ENCODE measurements around the gene CDCP1.

DNA sequence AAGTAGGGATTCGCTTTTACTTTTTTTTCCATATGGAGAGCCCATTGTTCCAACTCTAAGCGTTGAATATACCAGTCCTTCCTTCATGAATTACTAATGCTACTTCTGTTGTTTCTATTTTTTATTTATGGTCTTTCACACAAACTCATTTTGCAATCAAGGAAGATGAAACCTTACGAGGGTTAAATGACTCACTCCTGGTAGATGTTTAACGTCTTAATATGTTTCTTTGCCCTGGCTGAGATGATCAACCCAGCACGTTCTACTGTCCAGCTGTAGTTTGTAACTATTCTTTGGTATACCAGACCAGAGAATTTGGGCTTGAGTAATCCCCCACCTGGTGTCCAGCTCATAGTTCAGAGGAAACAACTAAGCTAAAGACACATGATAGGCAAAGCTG lies 23.1 kb downstream of the CDCP1 start:
- TF ChIP-seq, protein P1, sequence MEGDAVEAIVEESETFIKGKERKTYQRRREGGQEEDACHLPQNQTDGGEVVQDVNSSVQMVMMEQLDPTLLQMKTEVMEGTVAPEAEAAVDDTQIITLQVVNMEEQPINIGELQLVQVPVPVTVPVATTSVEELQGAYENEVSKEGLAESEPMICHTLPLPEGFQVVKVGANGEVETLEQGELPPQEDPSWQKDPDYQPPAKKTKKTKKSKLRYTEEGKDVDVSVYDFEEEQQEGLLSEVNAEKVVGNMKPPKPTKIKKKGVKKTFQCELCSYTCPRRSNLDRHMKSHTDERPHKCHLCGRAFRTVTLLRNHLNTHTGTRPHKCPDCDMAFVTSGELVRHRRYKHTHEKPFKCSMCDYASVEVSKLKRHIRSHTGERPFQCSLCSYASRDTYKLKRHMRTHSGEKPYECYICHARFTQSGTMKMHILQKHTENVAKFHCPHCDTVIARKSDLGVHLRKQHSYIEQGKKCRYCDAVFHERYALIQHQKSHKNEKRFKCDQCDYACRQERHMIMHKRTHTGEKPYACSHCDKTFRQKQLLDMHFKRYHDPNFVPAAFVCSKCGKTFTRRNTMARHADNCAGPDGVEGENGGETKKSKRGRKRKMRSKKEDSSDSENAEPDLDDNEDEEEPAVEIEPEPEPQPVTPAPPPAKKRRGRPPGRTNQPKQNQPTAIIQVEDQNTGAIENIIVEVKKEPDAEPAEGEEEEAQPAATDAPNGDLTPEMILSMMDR (IDR thresholded peaks at IDR 0.05; ENCODE audit: low read length): no peak
- TF ChIP-seq EZH2phosphoT487 (IDR thresholded peaks at IDR 0.05; ENCODE audit: low read length): no peak

All from MM.1S (cell line).